ENCODE data around the gene NLRP3. TPM values are rescaled to one million over a fixed set of nuclear protein-coding genes. Genes with fewer than 3 reads are reported as not detected.

The NLRP3 gene
- total and polyA plus RNA-seq, 2 experiments from 2014 or later = 0.42 TPM; not detected in 1

DNA sequence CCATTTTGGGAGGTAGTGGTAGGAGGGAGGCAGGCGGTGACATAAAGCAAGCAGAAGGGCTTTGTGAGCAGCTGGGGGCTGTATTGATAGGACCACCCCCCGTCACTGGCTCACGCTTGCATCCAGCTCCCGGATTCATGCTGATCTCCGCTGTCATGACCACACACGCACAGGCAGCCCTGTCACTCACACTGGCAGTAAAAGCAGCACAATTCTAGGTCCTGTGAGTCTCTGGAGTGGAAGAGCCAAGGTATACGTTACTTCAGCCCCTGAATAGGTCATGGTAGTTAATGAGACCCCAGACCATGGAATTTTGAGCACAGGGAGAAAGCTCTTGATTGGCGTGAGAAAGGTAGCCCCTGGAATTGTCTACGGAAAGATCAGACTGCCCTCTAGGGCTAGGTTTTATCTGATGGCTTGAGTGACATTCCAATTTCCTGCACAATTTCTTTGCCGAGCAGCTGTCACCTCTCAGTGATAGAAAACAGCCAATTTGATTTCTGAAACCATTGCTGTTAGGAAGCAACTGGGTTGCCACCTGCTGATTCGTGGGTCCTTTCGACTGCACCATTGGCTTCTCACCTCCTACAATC, 36.6 kb downstream of the NLRP3 start:
- Mint-ChIP-seq H3K4me1 (peaks cover 8% of the 10 kb centered on the region; the same call in 2 of the 3 replicates), H3K27me3 (ENCODE audit: insufficient read depth, low read depth, poor library complexity) (peaks cover 6% of the 10 kb centered on the region), H3K9me3 (no peaks in the 10 kb centered on the region), H3K4me3 (no peak overlapping the region), H3K27ac (no peak overlapping the region), H3K36me3 (ENCODE audit: low read depth) (no peaks in the 10 kb centered on the region)
- Histone ChIP-seq H2AFZ (no peak overlapping the region), H3K27me3 (ENCODE audit: insufficient read depth) (no peaks in the 10 kb centered on the region), H4K20me1 (replicated peaks; ENCODE audit: insufficient read depth) (no peaks in the 10 kb centered on the region), H3F3A (replicated peaks; ENCODE audit: low read depth) (no peaks in the 10 kb centered on the region), H3K4me2 (no peak overlapping the region), H3K36me3 (ENCODE audit: insufficient read depth) (no peaks in the 10 kb centered on the region), H3K9me2 (ENCODE audit: insufficient read depth) (no peaks in the 10 kb centered on the region), H3K27ac (ENCODE audit: low read depth) (no peak overlapping the region), H3K4me3 (no peak overlapping the region), H3K4me1 (ENCODE audit: insufficient read depth) (no peaks in the 10 kb centered on the region), H3K79me2 (replicated peaks; ENCODE audit: insufficient read depth) (no peaks in the 10 kb centered on the region)
- DNase-seq (ENCODE audit: low spot score) (no peak), ATAC-seq (no peak)
- TF ChIP-seq NANOG (IDR thresholded peaks at IDR 0.05; ENCODE audit: borderline replicate concordance) = no peak
- TF ChIP-seq, protein P1, sequence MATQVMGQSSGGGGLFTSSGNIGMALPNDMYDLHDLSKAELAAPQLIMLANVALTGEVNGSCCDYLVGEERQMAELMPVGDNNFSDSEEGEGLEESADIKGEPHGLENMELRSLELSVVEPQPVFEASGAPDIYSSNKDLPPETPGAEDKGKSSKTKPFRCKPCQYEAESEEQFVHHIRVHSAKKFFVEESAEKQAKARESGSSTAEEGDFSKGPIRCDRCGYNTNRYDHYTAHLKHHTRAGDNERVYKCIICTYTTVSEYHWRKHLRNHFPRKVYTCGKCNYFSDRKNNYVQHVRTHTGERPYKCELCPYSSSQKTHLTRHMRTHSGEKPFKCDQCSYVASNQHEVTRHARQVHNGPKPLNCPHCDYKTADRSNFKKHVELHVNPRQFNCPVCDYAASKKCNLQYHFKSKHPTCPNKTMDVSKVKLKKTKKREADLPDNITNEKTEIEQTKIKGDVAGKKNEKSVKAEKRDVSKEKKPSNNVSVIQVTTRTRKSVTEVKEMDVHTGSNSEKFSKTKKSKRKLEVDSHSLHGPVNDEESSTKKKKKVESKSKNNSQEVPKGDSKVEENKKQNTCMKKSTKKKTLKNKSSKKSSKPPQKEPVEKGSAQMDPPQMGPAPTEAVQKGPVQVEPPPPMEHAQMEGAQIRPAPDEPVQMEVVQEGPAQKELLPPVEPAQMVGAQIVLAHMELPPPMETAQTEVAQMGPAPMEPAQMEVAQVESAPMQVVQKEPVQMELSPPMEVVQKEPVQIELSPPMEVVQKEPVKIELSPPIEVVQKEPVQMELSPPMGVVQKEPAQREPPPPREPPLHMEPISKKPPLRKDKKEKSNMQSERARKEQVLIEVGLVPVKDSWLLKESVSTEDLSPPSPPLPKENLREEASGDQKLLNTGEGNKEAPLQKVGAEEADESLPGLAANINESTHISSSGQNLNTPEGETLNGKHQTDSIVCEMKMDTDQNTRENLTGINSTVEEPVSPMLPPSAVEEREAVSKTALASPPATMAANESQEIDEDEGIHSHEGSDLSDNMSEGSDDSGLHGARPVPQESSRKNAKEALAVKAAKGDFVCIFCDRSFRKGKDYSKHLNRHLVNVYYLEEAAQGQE (IDR thresholded peaks at IDR 0.05; ENCODE audit: unreplicated experiment) = no peak
- TF ChIP-seq, protein P2, sequence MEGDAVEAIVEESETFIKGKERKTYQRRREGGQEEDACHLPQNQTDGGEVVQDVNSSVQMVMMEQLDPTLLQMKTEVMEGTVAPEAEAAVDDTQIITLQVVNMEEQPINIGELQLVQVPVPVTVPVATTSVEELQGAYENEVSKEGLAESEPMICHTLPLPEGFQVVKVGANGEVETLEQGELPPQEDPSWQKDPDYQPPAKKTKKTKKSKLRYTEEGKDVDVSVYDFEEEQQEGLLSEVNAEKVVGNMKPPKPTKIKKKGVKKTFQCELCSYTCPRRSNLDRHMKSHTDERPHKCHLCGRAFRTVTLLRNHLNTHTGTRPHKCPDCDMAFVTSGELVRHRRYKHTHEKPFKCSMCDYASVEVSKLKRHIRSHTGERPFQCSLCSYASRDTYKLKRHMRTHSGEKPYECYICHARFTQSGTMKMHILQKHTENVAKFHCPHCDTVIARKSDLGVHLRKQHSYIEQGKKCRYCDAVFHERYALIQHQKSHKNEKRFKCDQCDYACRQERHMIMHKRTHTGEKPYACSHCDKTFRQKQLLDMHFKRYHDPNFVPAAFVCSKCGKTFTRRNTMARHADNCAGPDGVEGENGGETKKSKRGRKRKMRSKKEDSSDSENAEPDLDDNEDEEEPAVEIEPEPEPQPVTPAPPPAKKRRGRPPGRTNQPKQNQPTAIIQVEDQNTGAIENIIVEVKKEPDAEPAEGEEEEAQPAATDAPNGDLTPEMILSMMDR (conservative IDR thresholded peaks at IDR 0.05; ENCODE audit: low read depth in 2 of 2) = peak in 1 of 2 experiments; percentile 51; a peak in 2 of 4 replicates

DNA sequence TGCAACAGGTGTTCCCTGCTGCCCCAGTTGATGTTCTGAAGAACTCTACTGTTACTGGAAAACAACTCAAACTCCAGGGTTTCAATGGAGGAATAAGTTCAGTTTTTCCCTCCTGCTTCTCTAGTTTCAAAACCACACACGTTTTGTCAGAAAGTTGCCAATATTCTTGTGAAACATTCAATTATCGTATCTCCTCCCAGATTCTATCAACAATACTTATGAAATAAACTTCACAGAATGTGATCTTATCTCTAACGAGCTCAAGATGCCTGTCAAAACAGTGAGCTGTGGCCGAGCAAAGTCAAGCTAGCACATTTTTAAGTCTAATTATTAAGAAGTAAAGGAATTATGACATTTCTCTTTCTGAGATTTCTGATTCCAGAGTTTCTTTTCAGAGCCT, 37.3 kb downstream of the NLRP3 start:
- no peaks in the 10 kb centered on the region for H3K36me3 ChIP-seq (ENCODE audit: insufficient read depth)
- no peaks in the 10 kb centered on the region for H3F3A ChIP-seq (replicated peaks; ENCODE audit: low read depth)
- H3K79me2 ChIP-seq (replicated peaks; ENCODE audit: insufficient read depth) = no peaks in the 10 kb centered on the region
- H3K4me2 ChIP-seq = no peak overlapping the region
- no peak overlapping the region for H2AFZ ChIP-seq
- ATAC-seq (no peak), DNase-seq (ENCODE audit: low spot score) (no peak)
- no peaks in the 10 kb centered on the region for H3K4me1 ChIP-seq (ENCODE audit: insufficient read depth)
- H3K9me2 ChIP-seq (ENCODE audit: insufficient read depth) = no peaks in the 10 kb centered on the region
- no peak overlapping the region for H3K27ac ChIP-seq (ENCODE audit: low read depth)
- H4K20me1 ChIP-seq (replicated peaks; ENCODE audit: insufficient read depth) = no peaks in the 10 kb centered on the region
- Mint-ChIP-seq H3K4me1 (peaks cover 8% of the 10 kb centered on the region; the same call in 2 of the 3 replicates), H3K27ac (no peak overlapping the region), H3K36me3 (ENCODE audit: low read depth) (no peaks in the 10 kb centered on the region), H3K9me3 (no peaks in the 10 kb centered on the region), H3K27me3 (ENCODE audit: insufficient read depth, low read depth, poor library complexity) (peaks cover 6% of the 10 kb centered on the region), H3K4me3 (no peak overlapping the region)
- no peak overlapping the region for H3K4me3 ChIP-seq
- no peaks in the 10 kb centered on the region for H3K27me3 ChIP-seq (ENCODE audit: insufficient read depth)
- no peak for TF ChIP-seq ZNF331 (CRISPR knock-in tag; IDR thresholded peaks at IDR 0.05; ENCODE audit: low read depth)
- TF ChIP-seq EZH2 (IDR thresholded peaks at IDR 0.05; ENCODE audit: low read depth, unreplicated experiment) = no peak
- TF ChIP-seq, protein P3, sequence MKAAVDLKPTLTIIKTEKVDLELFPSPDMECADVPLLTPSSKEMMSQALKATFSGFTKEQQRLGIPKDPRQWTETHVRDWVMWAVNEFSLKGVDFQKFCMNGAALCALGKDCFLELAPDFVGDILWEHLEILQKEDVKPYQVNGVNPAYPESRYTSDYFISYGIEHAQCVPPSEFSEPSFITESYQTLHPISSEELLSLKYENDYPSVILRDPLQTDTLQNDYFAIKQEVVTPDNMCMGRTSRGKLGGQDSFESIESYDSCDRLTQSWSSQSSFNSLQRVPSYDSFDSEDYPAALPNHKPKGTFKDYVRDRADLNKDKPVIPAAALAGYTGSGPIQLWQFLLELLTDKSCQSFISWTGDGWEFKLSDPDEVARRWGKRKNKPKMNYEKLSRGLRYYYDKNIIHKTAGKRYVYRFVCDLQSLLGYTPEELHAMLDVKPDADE (IDR thresholded peaks at IDR 0.05) = no peak
- TF ChIP-seq, protein P4, sequence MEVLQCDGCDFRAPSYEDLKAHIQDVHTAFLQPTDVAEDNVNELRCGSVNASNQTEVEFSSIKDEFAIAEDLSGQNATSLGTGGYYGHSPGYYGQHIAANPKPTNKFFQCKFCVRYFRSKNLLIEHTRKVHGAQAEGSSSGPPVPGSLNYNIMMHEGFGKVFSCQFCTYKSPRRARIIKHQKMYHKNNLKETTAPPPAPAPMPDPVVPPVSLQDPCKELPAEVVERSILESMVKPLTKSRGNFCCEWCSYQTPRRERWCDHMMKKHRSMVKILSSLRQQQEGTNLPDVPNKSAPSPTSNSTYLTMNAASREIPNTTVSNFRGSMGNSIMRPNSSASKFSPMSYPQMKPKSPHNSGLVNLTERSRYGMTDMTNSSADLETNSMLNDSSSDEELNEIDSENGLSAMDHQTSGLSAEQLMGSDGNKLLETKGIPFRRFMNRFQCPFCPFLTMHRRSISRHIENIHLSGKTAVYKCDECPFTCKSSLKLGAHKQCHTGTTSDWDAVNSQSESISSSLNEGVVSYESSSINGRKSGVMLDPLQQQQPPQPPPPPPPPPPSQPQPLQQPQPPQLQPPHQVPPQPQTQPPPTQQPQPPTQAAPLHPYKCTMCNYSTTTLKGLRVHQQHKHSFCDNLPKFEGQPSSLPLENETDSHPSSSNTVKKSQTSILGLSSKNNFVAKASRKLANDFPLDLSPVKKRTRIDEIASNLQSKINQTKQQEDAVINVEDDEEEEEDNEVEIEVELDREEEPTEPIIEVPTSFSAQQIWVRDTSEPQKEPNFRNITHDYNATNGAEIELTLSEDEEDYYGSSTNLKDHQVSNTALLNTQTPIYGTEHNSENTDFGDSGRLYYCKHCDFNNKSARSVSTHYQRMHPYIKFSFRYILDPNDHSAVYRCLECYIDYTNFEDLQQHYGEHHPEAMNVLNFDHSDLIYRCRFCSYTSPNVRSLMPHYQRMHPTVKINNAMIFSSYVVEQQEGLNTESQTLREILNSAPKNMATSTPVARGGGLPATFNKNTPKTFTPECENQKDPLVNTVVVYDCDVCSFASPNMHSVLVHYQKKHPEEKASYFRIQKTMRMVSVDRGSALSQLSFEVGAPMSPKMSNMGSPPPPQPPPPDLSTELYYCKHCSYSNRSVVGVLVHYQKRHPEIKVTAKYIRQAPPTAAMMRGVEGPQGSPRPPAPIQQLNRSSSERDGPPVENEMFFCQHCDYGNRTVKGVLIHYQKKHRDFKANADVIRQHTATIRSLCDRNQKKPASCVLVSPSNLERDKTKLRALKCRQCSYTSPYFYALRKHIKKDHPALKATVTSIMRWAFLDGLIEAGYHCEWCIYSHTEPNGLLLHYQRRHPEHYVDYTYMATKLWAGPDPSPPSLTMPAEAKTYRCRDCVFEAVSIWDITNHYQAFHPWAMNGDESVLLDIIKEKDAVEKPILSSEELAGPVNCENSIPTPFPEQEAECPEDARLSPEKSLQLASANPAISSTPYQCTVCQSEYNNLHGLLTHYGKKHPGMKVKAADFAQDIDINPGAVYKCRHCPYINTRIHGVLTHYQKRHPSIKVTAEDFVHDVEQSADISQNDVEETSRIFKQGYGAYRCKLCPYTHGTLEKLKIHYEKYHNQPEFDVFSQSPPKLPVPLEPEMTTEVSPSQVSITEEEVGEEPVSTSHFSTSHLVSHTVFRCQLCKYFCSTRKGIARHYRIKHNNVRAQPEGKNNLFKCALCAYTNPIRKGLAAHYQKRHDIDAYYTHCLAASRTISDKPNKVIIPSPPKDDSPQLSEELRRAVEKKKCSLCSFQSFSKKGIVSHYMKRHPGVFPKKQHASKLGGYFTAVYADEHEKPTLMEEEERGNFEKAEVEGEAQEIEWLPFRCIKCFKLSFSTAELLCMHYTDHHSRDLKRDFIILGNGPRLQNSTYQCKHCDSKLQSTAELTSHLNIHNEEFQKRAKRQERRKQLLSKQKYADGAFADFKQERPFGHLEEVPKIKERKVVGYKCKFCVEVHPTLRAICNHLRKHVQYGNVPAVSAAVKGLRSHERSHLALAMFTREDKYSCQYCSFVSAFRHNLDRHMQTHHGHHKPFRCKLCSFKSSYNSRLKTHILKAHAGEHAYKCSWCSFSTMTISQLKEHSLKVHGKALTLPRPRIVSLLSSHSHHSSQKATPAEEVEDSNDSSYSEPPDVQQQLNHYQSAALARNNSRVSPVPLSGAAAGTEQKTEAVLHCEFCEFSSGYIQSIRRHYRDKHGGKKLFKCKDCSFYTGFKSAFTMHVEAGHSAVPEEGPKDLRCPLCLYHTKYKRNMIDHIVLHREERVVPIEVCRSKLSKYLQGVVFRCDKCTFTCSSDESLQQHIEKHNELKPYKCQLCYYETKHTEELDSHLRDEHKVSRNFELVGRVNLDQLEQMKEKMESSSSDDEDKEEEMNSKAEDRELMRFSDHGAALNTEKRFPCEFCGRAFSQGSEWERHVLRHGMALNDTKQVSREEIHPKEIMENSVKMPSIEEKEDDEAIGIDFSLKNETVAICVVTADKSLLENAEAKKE (CRISPR knock-in tag; IDR thresholded peaks at IDR 0.05) = no peak
- no peak for TF ChIP-seq EZH2phosphoT487 (IDR thresholded peaks at IDR 0.05; ENCODE audit: unreplicated experiment)
- no peak for TF ChIP-seq POLR2AphosphoS5 (IDR thresholded peaks at IDR 0.05; ENCODE audit: low read depth)
